HepG2 (cell line): ENCODE data around the gene LANCL2. TPM values are rescaled to one million over a fixed set of nuclear protein-coding genes. Genes with fewer than 3 reads are reported as not detected.

Experiments
- ATAC-seq: fragments of 200-7000 bp; cut with Tn5 transposase; 3 replicates; pipeline ENCODE4 v1.9.1; 2020; ENCODE audit warnings: mild to moderate bottlenecking, moderate library complexity
- BruUV-seq: library from RNA; stranded (reverse); fragments of 400-500 nt; replicated peaks from 2 replicates; lab custom pipeline; 2021; lab: Mats Ljungman, UMichigan
- CTCF ChIA-PET: fragments of 300-600 bp; formaldehyde crosslinking; extraction: SDS; loops from one replicate; lab custom pipeline; 2021; ENCODE audit warnings: low total read pairs, inconsistent platforms, low intra/inter-chr PET ratio; lab: Yijun Ruan, JAX
- POLR2A ChIA-PET: fragments of 350-600 bp; sonication (Branson Sonifier 250); formaldehyde crosslinking; loops from one replicate; lab custom pipeline; 2020; ENCODE audit warnings: antibody characterized with exemption, inconsistent platforms; lab: Yijun Ruan, JAX
- DNase-seq: peaks from one replicate; pipeline ENCODE4 v3.0.0-alpha.2; 2015; ENCODE audit warnings: low spot score
- FAIRE-seq: peaks from 3 replicates; lab custom pipeline; 2011; peaks lifted over from hg19 to GRCh38; lab: Jason Lieb, UNC
- H2AFZ ChIP-seq: one replicate; pipeline ENCODE4 v1.6.1; 2011; ENCODE audit warnings: low read length, inconsistent platforms
- H3K27ac ChIP-seq: fragments of 300-600 bp; 3 replicates; pipeline ENCODE4 v1.8.0; 2011; ENCODE audit warnings: mixed run types, mild to moderate bottlenecking, mixed read lengths, low read length, inconsistent platforms; ENCODE audit not compliant: insufficient read depth; ENCODE audit errors: extremely low read length
- H3K27me3 ChIP-seq, 2 experiments: fragments of 200-600 bp in 1 of 2; 2 replicates in 1 of 2; 3 replicates in 1 of 2; pipeline versions ENCODE4 v1.6.0 to v1.8.0; 2011; ENCODE audit warnings: low read length in 2 of 2, mild to moderate bottlenecking in 2 of 2, moderate library complexity in 2 of 2, inconsistent platforms in 1 of 2; ENCODE audit not compliant: insufficient read depth in 2 of 2, control insufficient read depth in 1 of 2
- H3K36me3 ChIP-seq, 2 experiments: fragments of 200-600 bp in 1 of 2; replicated peaks in 1 of 2; 2 replicates in 1 of 2; 3 replicates in 1 of 2; pipeline versions ENCODE4 v1.5.1 to v1.8.0; 2011; ENCODE audit warnings: low read length in 2 of 2, inconsistent platforms in 1 of 2; ENCODE audit not compliant: insufficient read depth in 2 of 2, control insufficient read depth in 1 of 2
- H3K4me1 ChIP-seq: 2 replicates; pipeline ENCODE4 v1.5.1; 2012; ENCODE audit warnings: low read length, inconsistent platforms; ENCODE audit not compliant: insufficient read depth
- H3K4me2 ChIP-seq: 2 replicates; pipeline ENCODE4 v1.6.0; 2011; ENCODE audit warnings: low read depth, low read length, inconsistent platforms
- H3K4me3 ChIP-seq, 3 experiments: fragments of 200-600 bp in 1 of 3; sonication (generic), shearing (Covaris generic) in 1 of 3; replicated peaks in 1 of 3; 2 replicates each; pipeline ENCODE4 v1.5.1; 2011 to 2016; ENCODE audit warnings: low read length in 3 of 3, inconsistent platforms in 2 of 3, low read depth in 2 of 3, mild to moderate bottlenecking in 2 of 3, control low read depth in 1 of 3, mixed read lengths in 1 of 3; ENCODE audit not compliant: insufficient read depth in 1 of 3
- H3K79me2 ChIP-seq: one replicate; pipeline ENCODE4 v1.6.1; 2011; ENCODE audit warnings: low read length, inconsistent platforms; ENCODE audit not compliant: insufficient read depth
- H3K9ac ChIP-seq: 2 replicates; pipeline ENCODE4 v1.6.0; 2011; ENCODE audit warnings: mild to moderate bottlenecking, low read depth, low read length, inconsistent platforms; ENCODE audit not compliant: insufficient read depth
- H3K9me3 ChIP-seq: 2 replicates; pipeline ENCODE4 v1.5.1; 2012; ENCODE audit warnings: mild to moderate bottlenecking, low read length
- H4K20me1 ChIP-seq: 2 replicates; pipeline ENCODE4 v1.6.0; 2011; ENCODE audit warnings: inconsistent platforms, mild to moderate bottlenecking, low read length, moderate library complexity; ENCODE audit not compliant: insufficient read depth
- CEBPB ChIP-seq: IDR thresholded peaks from 2 replicates; pipeline ENCODE4 v1.6.1; 2011; ENCODE audit warnings: low read depth, low read length, improper control_type of control experiment, borderline replicate concordance
- ERF ChIP-seq: IDR thresholded peaks from 2 replicates; pipeline ENCODE4 v1.6.1; 2018; ENCODE audit warnings: missing biosample characterization, missing genetic modification reagents
- GLI4 ChIP-seq: sonication (generic); formaldehyde crosslinking; IDR thresholded peaks from 2 replicates; pipeline ENCODE4 v1.5.1; 2020; ENCODE audit warnings: missing genetic modification reagents, mild to moderate bottlenecking, moderate library complexity, borderline replicate concordance
- HCFC1 ChIP-seq: fragments of 150-350 bp; IDR thresholded peaks from 2 replicates; pipeline ENCODE4 v1.6.1; 2014; ENCODE audit warnings: low read depth, low read length
- HNRNPH1 ChIP-seq: fragments of 200-400 bp; formaldehyde crosslinking; optimal IDR thresholded peaks from 2 replicates; pipeline ENCODE3; 2017; ENCODE audit warnings: mild to moderate bottlenecking, low read depth, low read length
- RELA ChIP-seq: sonication (generic); formaldehyde crosslinking; IDR thresholded peaks from 2 replicates; pipeline ENCODE4 v1.4.0; 2020; ENCODE audit warnings: missing genetic modification reagents
- TEAD3 ChIP-seq: optimal IDR thresholded peaks from 2 replicates; pipeline ENCODE3; 2016; ENCODE audit warnings: borderline replicate concordance
- ZNF670 ChIP-seq: sonication (generic); formaldehyde crosslinking; IDR thresholded peaks from 2 replicates; pipeline ENCODE4 v1.8.0; 2022; ENCODE audit warnings: mild to moderate bottlenecking, missing genetic modification reagents, borderline replicate concordance
- WGBS: methylation state at CpG from one replicate; pipeline ENCODE4 v1.1.6; 2017; ENCODE audit warnings: low lambda C conversion rate; 5-methylcytosine and 5-hydroxymethylcytosine counted together
- in situ Hi-C: cut with HindIII; loops from 2 replicates; pipeline ENCODE4 v1.10.0; 2017; ENCODE audit warnings: low pct_unique_long_range_greater_than_20kb; ENCODE audit not compliant: extremely low pct_ligation_motif_present
- intact Hi-C: fragments of 100-400 bp; cut with micrococcal nuclease; formaldehyde crosslinking; loops from one replicate; pipeline ENCODE4 v1.10.0; 2022; ENCODE audit not compliant: unreplicated experiment
- polyA plus RNA-seq, 8 experiments: library from polyadenylated mRNA; depleted of rRNA in 3 of 8; stranded (reverse) in 7 of 8; unstranded in 1 of 8; fragments of >200 nt; fragmentation: Illumina TruSeq in 4 of 8; extraction: Trizol in 4 of 8; gene quantifications; 2 replicates each; pipeline versions ENCODE4 v1.2.1 to v1.2.3, GENCODE V29; 2011 to 2016; ENCODE audit warnings: low read depth in 4 of 8, missing spikeins in 1 of 8, mixed read lengths in 1 of 8; ENCODE audit not compliant: insufficient read depth in 1 of 8
- total RNA-seq, 5 experiments: library from RNA; depleted of rRNA; stranded (reverse); fragments of >200 nt; fragmentation: Illumina TruSeq; extraction: Trizol; gene quantifications; 2 replicates each; pipeline ENCODE4 v1.2.3, GENCODE V29; 2016; ENCODE audit warnings: low read depth in 1 of 5
- TF ChIP-seq, protein P1 (sequence below): sonication (generic); formaldehyde crosslinking; IDR thresholded peaks from 2 replicates; pipeline ENCODE4 v1.5.0; 2020; ENCODE audit warnings: missing genetic modification reagents, mild to moderate bottlenecking, borderline replicate concordance
- TF ChIP-seq, protein P2 (sequence below): sonication (generic); formaldehyde crosslinking; IDR thresholded peaks from 2 replicates; pipeline ENCODE4 v1.4.0; 2020; ENCODE audit warnings: low read depth, missing genetic modification reagents
- TF ChIP-seq, protein P3 (sequence below): sonication (generic); formaldehyde crosslinking; IDR thresholded peaks from 2 replicates; pipeline ENCODE4 v1.8.1; 2022; ENCODE audit warnings: low read depth, mild to moderate bottlenecking, missing genetic modification reagents

The LANCL2 gene
- total and polyA plus RNA-seq, 2 of the 13 experiments (the other 11 are each of a cell fraction or from before 2014, with no cell fraction given), result 10.0 to 13.8 TPM

DNA sequence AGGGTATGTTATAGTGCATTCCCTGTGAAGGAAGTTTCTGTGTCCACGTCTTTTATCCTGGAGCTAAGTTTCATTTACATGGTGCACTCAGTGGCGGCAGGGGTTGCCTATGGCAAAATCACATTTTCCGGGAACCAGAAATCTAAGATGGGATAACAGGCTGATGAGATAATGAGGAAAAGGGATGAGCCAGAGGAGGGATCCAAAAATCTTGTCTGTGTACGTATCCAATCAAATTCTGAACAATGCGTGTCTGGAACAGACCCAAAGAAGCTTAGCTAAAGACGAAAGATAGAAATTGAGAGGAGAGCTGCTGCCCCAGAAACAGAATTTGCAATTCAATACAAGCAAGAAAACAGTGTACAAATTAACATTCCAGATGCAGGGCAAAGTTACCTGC, 16.1 kb downstream of the LANCL2 start:
- Histone ChIP-seq H3K27ac (no peak overlapping the region), H3K4me1 (no peaks in the 10 kb centered on the region), H2AFZ (no peak overlapping the region), H3K4me2 (no peak overlapping the region), H3K36me3 (no peaks in the 10 kb centered on the region), H3K9ac (no peak overlapping the region), H3K79me2 (no peaks in the 10 kb centered on the region), H3K4me3 (no peak overlapping the region), H3K27me3 (no peaks in the 10 kb centered on the region), H4K20me1 (no peaks in the 10 kb centered on the region), H3K9me3 (peaks cover 11% of the 10 kb centered on the region)
- in situ Hi-C loops (no loop called here), intact Hi-C loops (no loop called here)
- ChIA-PET POLR2A (no interaction called here), CTCF (no interaction called here)
- DNase-seq (no peak), ATAC-seq (no peak), FAIRE-seq (no peak)
- TF ChIP-seq GLI4 (CRISPR knock-in tag) (no peak), CEBPB (no peak), TEAD3 (CRISPR knock-in tag) (no peak), HNRNPH1 (no peak), HCFC1 (no peak)
- no TSS peak for BruUV-seq
- 97% methylated on average over 6 of the region's 6 CpGs for WGBS

DNA sequence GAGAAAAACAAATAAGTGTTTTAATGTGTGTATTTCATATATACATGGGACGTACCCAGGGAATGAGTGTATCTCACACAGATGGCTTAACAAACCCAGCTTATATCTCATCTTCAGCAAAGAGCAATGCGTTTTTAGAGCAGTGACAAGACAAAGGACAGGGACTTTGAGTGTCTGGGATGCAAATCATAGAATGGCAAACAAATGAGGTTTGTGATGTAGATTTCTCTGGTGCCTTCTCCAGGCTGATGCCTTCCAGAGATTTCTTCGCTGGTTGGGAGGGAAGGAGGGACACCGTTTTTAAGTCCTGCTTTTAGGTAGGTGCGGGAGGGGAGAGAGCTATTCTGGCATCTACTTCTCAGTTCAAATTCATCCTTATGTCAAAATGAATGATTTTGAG, 16.6 kb downstream of the LANCL2 start:
- ATAC-seq (no peak), DNase-seq (no peak), FAIRE-seq (no peak)
- CTCF ChIA-PET, result no interaction called here
- no TSS peak for BruUV-seq
- Histone ChIP-seq H3K36me3 (no peaks in the 10 kb centered on the region), H3K27me3 (no peaks in the 10 kb centered on the region), H3K4me3 (no peak overlapping the region), H3K4me2 (no peak overlapping the region), H3K9ac (no peak overlapping the region), H3K79me2 (no peaks in the 10 kb centered on the region), H4K20me1 (no peaks in the 10 kb centered on the region), H2AFZ (no peak overlapping the region), H3K9me3 (peaks cover 16% of the 10 kb centered on the region), H3K4me1 (no peaks in the 10 kb centered on the region), H3K27ac (no peak overlapping the region)
- intact Hi-C loops (no loop called here), in situ Hi-C loops (no loop called here)
- WGBS, result 93% methylated on average over 5 of the region's 5 CpGs
- POLR2A ChIA-PET, result no interaction called here
- TF ChIP-seq, protein P1, sequence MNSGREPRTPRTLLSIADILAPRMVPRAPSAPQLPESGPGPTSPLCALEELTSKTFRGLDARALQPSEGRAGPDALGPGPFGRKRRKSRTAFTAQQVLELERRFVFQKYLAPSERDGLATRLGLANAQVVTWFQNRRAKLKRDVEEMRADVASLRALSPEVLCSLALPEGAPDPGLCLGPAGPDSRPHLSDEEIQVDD, result no peak
- TF ChIP-seq ZNF670 (no peak), RELA (CRISPR knock-in tag) (no peak), ERF (CRISPR knock-in tag) (no peak)
- TF ChIP-seq, protein P2, sequence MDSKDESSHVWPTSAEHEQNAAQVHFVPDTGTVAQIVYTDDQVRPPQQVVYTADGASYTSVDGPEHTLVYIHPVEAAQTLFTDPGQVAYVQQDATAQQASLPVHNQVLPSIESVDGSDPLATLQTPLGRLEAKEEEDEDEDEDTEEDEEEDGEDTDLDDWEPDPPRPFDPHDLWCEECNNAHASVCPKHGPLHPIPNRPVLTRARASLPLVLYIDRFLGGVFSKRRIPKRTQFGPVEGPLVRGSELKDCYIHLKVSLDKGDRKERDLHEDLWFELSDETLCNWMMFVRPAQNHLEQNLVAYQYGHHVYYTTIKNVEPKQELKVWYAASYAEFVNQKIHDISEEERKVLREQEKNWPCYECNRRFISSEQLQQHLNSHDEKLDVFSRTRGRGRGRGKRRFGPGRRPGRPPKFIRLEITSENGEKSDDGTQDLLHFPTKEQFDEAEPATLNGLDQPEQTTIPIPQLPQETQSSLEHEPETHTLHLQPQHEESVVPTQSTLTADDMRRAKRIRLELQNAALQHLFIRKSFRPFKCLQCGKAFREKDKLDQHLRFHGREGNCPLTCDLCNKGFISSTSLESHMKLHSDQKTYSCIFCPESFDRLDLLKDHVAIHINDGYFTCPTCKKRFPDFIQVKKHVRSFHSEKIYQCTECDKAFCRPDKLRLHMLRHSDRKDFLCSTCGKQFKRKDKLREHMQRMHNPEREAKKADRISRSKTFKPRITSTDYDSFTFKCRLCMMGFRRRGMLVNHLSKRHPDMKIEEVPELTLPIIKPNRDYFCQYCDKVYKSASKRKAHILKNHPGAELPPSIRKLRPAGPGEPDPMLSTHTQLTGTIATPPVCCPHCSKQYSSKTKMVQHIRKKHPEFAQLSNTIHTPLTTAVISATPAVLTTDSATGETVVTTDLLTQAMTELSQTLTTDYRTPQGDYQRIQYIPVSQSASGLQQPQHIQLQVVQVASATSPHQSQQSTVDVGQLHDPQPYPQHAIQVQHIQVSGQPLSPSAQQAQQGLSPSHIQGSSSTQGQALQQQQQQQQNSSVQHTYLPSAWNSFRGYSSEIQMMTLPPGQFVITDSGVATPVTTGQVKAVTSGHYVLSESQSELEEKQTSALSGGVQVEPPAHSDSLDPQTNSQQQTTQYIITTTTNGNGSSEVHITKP (CRISPR knock-in tag), result no peak
- TF ChIP-seq, protein P3, sequence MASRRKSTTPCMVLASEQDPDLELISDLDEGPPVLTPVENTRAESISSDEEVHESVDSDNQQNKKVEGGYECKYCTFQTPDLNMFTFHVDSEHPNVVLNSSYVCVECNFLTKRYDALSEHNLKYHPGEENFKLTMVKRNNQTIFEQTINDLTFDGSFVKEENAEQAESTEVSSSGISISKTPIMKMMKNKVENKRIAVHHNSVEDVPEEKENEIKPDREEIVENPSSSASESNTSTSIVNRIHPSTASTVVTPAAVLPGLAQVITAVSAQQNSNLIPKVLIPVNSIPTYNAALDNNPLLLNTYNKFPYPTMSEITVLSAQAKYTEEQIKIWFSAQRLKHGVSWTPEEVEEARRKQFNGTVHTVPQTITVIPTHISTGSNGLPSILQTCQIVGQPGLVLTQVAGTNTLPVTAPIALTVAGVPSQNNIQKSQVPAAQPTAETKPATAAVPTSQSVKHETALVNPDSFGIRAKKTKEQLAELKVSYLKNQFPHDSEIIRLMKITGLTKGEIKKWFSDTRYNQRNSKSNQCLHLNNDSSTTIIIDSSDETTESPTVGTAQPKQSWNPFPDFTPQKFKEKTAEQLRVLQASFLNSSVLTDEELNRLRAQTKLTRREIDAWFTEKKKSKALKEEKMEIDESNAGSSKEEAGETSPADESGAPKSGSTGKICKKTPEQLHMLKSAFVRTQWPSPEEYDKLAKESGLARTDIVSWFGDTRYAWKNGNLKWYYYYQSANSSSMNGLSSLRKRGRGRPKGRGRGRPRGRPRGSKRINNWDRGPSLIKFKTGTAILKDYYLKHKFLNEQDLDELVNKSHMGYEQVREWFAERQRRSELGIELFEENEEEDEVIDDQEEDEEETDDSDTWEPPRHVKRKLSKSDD (CRISPR knock-in tag), result no peak
